Smooth muscle cell (in vitro differentiated cells): ENCODE results near the gene CTSZ. TPM values are rescaled to one million over a fixed set of nuclear protein-coding genes. Genes with fewer than 3 reads are reported as not detected.

Experiments
- DNase-seq: peaks from one replicate; lab custom pipeline; 2025; ENCODE audit not compliant: unreplicated experiment; lab: John Stamatoyannopoulos, UW
- H2AFZ ChIP-seq: fragments of 200-600 bp; sonication (generic); 2 replicates; pipeline ENCODE4 v1.6.0; 2016; ENCODE audit warnings: antibody characterized with exemption, low read depth, mild to moderate bottlenecking
- H3F3A ChIP-seq: fragments of 200-600 bp; sonication (generic); 2 replicates; pipeline ENCODE4 v1.6.0; 2017; ENCODE audit warnings: antibody characterized with exemption, low read depth
- H3K27ac ChIP-seq: fragments of 200-600 bp; sonication (generic); 2 replicates; pipeline ENCODE4 v1.5.1; 2016; ENCODE audit warnings: low read depth, mild to moderate bottlenecking
- H3K27me3 ChIP-seq: fragments of 200-600 bp; sonication (generic); 2 replicates; pipeline ENCODE4 v1.6.1; 2016; ENCODE audit warnings: low read depth, mild to moderate bottlenecking
- H3K36me3 ChIP-seq: fragments of 200-600 bp; sonication (generic); 2 replicates; pipeline ENCODE4 v1.5.1; 2016; ENCODE audit warnings: low read depth
- H3K4me1 ChIP-seq: fragments of 200-600 bp; sonication (generic); 2 replicates; pipeline ENCODE4 v1.5.1; 2016; ENCODE audit warnings: low read depth
- H3K4me2 ChIP-seq: fragments of 200-600 bp; sonication (generic); 2 replicates; pipeline ENCODE4 v1.6.0; 2016; ENCODE audit warnings: mild to moderate bottlenecking
- H3K4me3 ChIP-seq: fragments of 200-600 bp; sonication (generic); 2 replicates; pipeline ENCODE4 v1.5.1; 2016; ENCODE audit warnings: mild to moderate bottlenecking
- H3K79me2 ChIP-seq: fragments of 200-600 bp; sonication (generic); 2 replicates; pipeline ENCODE4 v1.6.0; 2016; ENCODE audit warnings: low read depth, mild to moderate bottlenecking
- H3K9ac ChIP-seq: fragments of 200-600 bp; sonication (generic); 2 replicates; pipeline ENCODE4 v1.6.0; 2016; ENCODE audit warnings: low read depth
- H3K9me3 ChIP-seq: fragments of 200-600 bp; sonication (generic); replicated peaks from 2 replicates; pipeline ENCODE4 v1.5.1; 2016; ENCODE audit warnings: low read depth
- H4K20me1 ChIP-seq: fragments of 200-600 bp; sonication (generic); 2 replicates; pipeline ENCODE4 v1.6.0; 2016; ENCODE audit warnings: low read depth
- WGBS: methylation state at CpG from one replicate; pipeline ENCODE4 v1.1.7; 2016; ENCODE audit warnings: low lambda C conversion rate; 5-methylcytosine and 5-hydroxymethylcytosine counted together
- polyA plus RNA-seq: library from polyadenylated mRNA; unstranded; fragments of >200 nt; fragmentation: Nextera tagmentation; extraction: Ambion mirVana; gene quantifications from 2 replicates; pipeline ENCODE4 v1.2.1, GENCODE V29; 2016
- total RNA-seq: library from RNA; depleted of rRNA; stranded (reverse); fragments of >200 nt; gene quantifications from 2 replicates; pipeline ENCODE4 v1.2.3, GENCODE V29; 2014
- TF ChIP-seq, protein P1 (sequence below): fragments of 200-600 bp; sonication (generic); IDR thresholded peaks from 2 replicates; pipeline ENCODE4 v1.5.1; 2017; ENCODE audit warnings: borderline replicate concordance, mild to moderate bottlenecking, antibody characterized with exemption; ENCODE audit not compliant: insufficient read depth, poor library complexity, severe bottlenecking

CTSZ gene
- total and polyA plus RNA-seq, 2 experiments from 2014 or later = 12.7 to 151 TPM

DNA sequence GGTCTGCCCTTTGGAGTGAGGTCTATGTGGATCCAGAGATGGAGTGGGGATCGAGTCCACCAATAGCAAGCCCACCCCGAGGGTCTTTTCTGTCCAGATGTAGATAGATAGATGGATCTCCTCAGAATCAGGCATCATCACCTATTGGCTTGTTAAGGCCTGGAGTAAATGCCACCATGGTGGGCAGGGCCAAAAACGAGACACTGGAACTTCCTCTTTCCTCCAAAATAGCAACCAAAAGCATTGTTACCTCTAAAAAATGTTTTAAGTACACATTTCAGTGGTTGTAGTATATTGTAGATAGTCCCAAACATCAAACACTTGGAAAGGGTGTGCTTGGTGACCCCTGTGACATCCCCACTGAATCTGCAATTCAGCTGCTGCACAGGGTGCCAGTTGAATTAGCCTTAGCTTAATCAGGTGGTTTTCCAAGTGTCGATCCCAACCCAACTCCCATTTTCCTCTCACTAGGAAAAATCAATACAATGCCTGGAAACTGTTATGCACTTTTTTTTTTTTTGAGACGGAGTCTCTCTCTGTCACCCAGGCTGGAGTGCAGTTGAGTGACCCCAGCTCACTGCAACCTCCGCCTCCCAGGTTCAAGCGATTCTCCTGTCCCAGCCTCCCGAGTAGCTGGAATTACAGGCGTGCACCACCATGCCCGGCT, 61.0 kb downstream of the CTSZ start:
- Histone ChIP-seq H3K36me3 (no peaks in the 10 kb centered on the region), H3K79me2 (no peaks in the 10 kb centered on the region), H3K4me1 (no peaks in the 10 kb centered on the region), H3K4me2 (no peak overlapping the region), H4K20me1 (no peaks in the 10 kb centered on the region), H3F3A (no peaks in the 10 kb centered on the region), H2AFZ (no peak overlapping the region), H3K9me3 (no peaks in the 10 kb centered on the region), H3K27me3 (no peaks in the 10 kb centered on the region), H3K9ac (no peak overlapping the region), H3K4me3 (no peak overlapping the region), H3K27ac (no peak overlapping the region)
- 90% methylated on average over 10 of the region's 10 CpGs for WGBS
- TF ChIP-seq, protein P1, sequence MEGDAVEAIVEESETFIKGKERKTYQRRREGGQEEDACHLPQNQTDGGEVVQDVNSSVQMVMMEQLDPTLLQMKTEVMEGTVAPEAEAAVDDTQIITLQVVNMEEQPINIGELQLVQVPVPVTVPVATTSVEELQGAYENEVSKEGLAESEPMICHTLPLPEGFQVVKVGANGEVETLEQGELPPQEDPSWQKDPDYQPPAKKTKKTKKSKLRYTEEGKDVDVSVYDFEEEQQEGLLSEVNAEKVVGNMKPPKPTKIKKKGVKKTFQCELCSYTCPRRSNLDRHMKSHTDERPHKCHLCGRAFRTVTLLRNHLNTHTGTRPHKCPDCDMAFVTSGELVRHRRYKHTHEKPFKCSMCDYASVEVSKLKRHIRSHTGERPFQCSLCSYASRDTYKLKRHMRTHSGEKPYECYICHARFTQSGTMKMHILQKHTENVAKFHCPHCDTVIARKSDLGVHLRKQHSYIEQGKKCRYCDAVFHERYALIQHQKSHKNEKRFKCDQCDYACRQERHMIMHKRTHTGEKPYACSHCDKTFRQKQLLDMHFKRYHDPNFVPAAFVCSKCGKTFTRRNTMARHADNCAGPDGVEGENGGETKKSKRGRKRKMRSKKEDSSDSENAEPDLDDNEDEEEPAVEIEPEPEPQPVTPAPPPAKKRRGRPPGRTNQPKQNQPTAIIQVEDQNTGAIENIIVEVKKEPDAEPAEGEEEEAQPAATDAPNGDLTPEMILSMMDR = no peak
- no peak for DNase-seq

Other genes with a start within 250 kb of the CTSZ start
- gene GNAS-AS1, start 156.4 kb downstream of the CTSZ start, total RNA-seq = 0.13 and 0.40 TPM in 2 replicates
- gene GNAS-AS1, start 156.4 kb downstream of the CTSZ start, polyA plus RNA-seq = 0.35 TPM in 1 of 2 replicates, not detected in the other
- 1,103 and 1,240 TPM in 2 replicates for gene GNAS, start 154.5 kb downstream of the CTSZ start, total RNA-seq
- 1,914 and 1,960 TPM in 2 replicates for gene GNAS, start 154.5 kb downstream of the CTSZ start, polyA plus RNA-seq
- 25.4 and 27.6 TPM in 2 replicates for gene NELFCD, start 26.0 kb downstream of the CTSZ start, total RNA-seq
- gene NELFCD, start 26.0 kb downstream of the CTSZ start, polyA plus RNA-seq = 40.3 and 44.9 TPM in 2 replicates
- gene TUBB1, start 12.2 kb upstream of the CTSZ start, total RNA-seq = 0.40 and 0.67 TPM in 2 replicates
- not detected in 2 replicates for gene TUBB1, start 12.2 kb upstream of the CTSZ start, polyA plus RNA-seq
- gene ATP5F1E, start 25.1 kb upstream of the CTSZ start, total RNA-seq = 48.1 and 48.6 TPM in 2 replicates
- 265 and 280 TPM in 2 replicates for gene ATP5F1E, start 25.1 kb upstream of the CTSZ start, polyA plus RNA-seq
- 39.1 and 44.9 TPM in 2 replicates for gene PRELID3B, start 35.5 kb upstream of the CTSZ start, total RNA-seq
- gene PRELID3B, start 35.5 kb upstream of the CTSZ start, polyA plus RNA-seq = 20.9 and 25.8 TPM in 2 replicates
- gene ZNF831, start 156.6 kb upstream of the CTSZ start, total RNA-seq = not detected in 2 replicates
- not detected in 2 replicates for gene ZNF831, start 156.6 kb upstream of the CTSZ start, polyA plus RNA-seq